Peyer's patch (tissue), 4 donors: Measurements from ENCODE around the gene ULK3. TPM values are rescaled to one million over a fixed set of nuclear protein-coding genes. Genes with fewer than 3 reads are reported as not detected.
A peak's percentile ranks its signal among the peaks of the same experiment; 100 is the strongest.

Source experiments
- DNase-seq, 3 donors: peaks; one replicate each; pipeline ENCODE4 v3.0.0-alpha.2; 2017 to 2019
- H3K27ac ChIP-seq, 4 donors: fragments of 200-600 bp; sonication (generic); one replicate each; pipeline ENCODE4 v1.5.1; 2016 to 2019
- H3K27me3 ChIP-seq, 2 donors: fragments of 200-600 bp; sonication (generic); one replicate each; pipeline ENCODE4 v1.5.1; 2019
- H3K36me3 ChIP-seq, 3 donors: fragments of 200-600 bp; sonication (generic); one replicate each; pipeline ENCODE4 v1.5.1; 2016 to 2019
- H3K4me1 ChIP-seq, 4 donors: fragments of 200-600 bp; sonication (generic); one replicate each; pipeline ENCODE4 v1.5.1; 2016 to 2019
- H3K4me3 ChIP-seq, 4 donors: fragments of 200-600 bp; sonication (generic); 1 replicate in 3 of 4; 2 replicates in 1 of 4; pipeline ENCODE4 v1.5.1; 2016 to 2019; ENCODE audit warnings: mild to moderate bottlenecking in 1 of 4
- H3K9me3 ChIP-seq, 4 donors: fragments of 200-600 bp; sonication (generic); one replicate each; pipeline ENCODE4 v1.5.1; 2016 to 2019; ENCODE audit warnings: mild to moderate bottlenecking in 1 of 4
- POLR2A ChIP-seq, 2 donors: fragments of 450-650 bp; IDR thresholded peaks; one replicate each; pipeline ENCODE4 v1.5.1; 2017; ENCODE audit warnings: antibody characterized with exemption in 2 of 2, mild to moderate bottlenecking in 2 of 2, moderate library complexity in 2 of 2
- total RNA-seq, 4 donors: library from RNA; depleted of rRNA; stranded (reverse); fragments of >200 nt; gene quantifications; one replicate each; pipeline ENCODE4 v1.1.0, GENCODE V29; 2016
- TF ChIP-seq, protein P1 (sequence below), 6 experiments: fragments of 450-650 bp in 4 of 6; fragments of 200-600 bp in 2 of 6; sonication (generic) in 1 of 6; IDR thresholded peaks; one replicate each; pipeline ENCODE4 v1.5.1; 2017 to 2019; ENCODE audit warnings: antibody characterized with exemption in 6 of 6, mild to moderate bottlenecking in 3 of 6, moderate library complexity in 1 of 6

The ULK3 gene
- total RNA-seq, 4 donors from 2014 or later, result 194 to 508 (median 288) TPM

DNA sequence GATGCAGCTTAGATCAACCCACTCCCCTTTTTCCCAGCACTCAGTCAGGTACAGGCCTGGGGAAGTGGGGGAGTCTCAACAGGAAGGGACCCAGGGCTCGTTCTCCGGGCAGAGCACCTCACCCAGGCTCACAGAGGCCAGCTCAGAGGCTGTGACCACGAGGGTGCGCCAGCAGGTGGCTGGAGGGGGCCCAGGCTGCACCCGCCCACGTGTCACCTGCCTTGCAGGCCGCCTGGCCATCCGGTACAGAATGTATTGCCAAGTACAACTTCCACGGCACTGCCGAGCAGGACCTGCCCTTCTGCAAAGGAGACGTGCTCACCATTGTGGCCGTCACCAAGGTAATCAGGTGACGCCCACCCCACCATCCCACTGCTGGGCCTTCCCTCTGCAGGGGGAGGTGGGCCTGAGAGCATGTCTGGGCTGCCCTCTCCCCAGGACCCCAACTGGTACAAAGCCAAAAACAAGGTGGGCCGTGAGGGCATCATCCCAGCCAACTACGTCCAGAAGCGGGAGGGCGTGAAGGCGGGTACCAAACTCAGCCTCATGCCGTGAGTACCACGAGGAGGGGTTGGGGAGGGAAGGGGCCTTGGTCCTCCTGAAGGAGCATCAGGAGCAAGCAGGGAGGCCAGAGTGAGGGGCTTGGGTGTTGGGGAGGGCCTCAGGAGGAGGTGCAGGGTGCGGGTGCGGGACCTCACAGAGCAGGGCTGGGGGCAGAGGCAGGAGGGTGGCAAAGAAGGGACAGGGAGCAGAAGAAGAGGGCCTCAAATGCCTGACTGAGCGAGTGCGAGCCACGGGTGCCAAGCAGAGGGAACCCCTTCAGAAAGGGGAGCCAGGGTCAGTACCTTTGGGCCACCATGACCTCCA is 44.3 kb downstream of the ULK3 start:
- Histone ChIP-seq H3K4me3 (peak overlapping the region in 1 of 4 donors; percentile 12), H3K36me3 (peaks cover 0 to 48% (median 0%) of the 10 kb centered on the region in 3 donors), H3K27me3 (no peaks in the 10 kb centered on the region), H3K9me3 (no peaks in the 10 kb centered on the region), H3K27ac (peak overlapping the region in 3 of 4 donors; percentile 71 to 97 (median 76)), H3K4me1 (peaks cover 4 to 48% (median 39%) of the 10 kb centered on the region in 4 donors)
- DNase-seq, result peak; percentile 74 to 91 (median 86)
- TF ChIP-seq POLR2A (IDR thresholded peaks at IDR 0.05), result no peak
- TF ChIP-seq, protein P1, sequence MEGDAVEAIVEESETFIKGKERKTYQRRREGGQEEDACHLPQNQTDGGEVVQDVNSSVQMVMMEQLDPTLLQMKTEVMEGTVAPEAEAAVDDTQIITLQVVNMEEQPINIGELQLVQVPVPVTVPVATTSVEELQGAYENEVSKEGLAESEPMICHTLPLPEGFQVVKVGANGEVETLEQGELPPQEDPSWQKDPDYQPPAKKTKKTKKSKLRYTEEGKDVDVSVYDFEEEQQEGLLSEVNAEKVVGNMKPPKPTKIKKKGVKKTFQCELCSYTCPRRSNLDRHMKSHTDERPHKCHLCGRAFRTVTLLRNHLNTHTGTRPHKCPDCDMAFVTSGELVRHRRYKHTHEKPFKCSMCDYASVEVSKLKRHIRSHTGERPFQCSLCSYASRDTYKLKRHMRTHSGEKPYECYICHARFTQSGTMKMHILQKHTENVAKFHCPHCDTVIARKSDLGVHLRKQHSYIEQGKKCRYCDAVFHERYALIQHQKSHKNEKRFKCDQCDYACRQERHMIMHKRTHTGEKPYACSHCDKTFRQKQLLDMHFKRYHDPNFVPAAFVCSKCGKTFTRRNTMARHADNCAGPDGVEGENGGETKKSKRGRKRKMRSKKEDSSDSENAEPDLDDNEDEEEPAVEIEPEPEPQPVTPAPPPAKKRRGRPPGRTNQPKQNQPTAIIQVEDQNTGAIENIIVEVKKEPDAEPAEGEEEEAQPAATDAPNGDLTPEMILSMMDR (IDR thresholded peaks at IDR 0.05), result peak in 4 of 6 experiments; percentile 27 to 50 (median 38)

DNA sequence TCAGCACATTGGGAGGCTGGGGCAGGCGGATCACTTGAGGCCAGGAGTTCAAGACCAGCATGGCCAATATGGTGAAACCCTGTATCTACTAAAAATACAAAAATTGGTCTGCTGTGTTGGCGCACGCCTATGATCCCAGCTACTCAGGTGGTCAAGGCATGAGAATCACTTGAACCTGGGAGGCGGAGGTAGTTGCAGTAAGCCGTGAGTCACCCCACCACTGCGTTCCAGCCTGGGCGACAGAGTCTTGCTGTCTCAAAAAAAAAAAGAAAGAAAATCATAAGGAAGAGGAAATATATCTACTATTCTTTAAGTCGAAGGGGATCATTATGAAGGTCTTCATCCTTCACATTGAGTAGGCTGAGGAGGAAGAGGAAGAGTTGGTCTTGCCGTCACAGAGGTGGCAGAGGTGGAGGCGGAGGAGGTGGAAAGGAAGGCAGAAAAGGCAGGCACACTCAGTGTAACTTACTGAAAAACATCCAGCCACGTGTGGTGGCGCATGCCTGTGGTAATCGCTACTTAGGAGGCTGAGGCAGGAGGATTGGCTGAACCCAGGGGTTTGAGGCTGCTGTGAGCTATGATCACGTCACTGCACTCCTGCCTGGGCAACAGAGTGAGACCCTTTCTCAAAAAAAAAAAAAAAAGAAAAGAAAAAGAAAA is 46.9 kb downstream of the ULK3 start:
- peak in 1 of 3 donors; percentile 42 for DNase-seq
- H3K4me1 ChIP-seq, result peaks cover 4 to 73% (median 62%) of the 10 kb centered on the region in 4 donors

DNA sequence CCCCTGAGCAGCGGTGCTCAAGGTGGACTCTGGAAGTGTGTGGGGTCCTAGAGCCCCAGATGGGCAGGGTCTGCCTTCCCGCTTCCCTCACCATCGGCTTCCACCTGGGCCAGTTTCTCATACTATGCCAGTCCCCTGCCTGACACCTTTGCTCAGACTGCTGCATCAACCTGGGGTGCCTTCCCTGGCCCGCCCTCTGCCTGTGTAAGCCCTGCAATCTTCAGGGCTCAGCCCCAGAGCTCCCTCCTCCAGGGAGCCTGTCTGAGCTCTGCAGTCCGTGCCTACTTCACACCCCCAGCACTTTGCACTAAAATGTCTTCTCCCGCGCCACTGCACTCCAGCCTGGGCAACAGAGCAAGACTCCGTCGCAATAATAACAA is 48.0 kb downstream of the ULK3 start:
- Histone ChIP-seq H3K36me3 (peaks cover 0 to 16% (median 0%) of the 10 kb centered on the region in 3 donors), H3K4me3 (no peak overlapping the region), H3K9me3 (no peaks in the 10 kb centered on the region), H3K27ac (peak overlapping the region in 2 of 4 donors; percentile 35 to 97), H3K4me1 (peaks cover 12 to 74% (median 64%) of the 10 kb centered on the region in 4 donors), H3K27me3 (no peaks in the 10 kb centered on the region)
- TF ChIP-seq POLR2A (IDR thresholded peaks at IDR 0.05), result no peak
- TF ChIP-seq, protein P1 (IDR thresholded peaks at IDR 0.05), result no peak
- DNase-seq, result no peak

More for the DNA sequence above, 46.9 kb downstream of the ULK3 start:
- TF ChIP-seq, protein P1 (IDR thresholded peaks at IDR 0.05), result no peak
- no peak for TF ChIP-seq POLR2A (IDR thresholded peaks at IDR 0.05)
- H3K27me3 ChIP-seq, result no peaks in the 10 kb centered on the region
- H3K27ac ChIP-seq, result peak overlapping the region in 1 of 4 donors; percentile 97
- peaks cover 0 to 23% (median 0%) of the 10 kb centered on the region in 3 donors for H3K36me3 ChIP-seq
- H3K9me3 ChIP-seq, result no peaks in the 10 kb centered on the region
- H3K4me3 ChIP-seq, result no peak overlapping the region

DNA sequence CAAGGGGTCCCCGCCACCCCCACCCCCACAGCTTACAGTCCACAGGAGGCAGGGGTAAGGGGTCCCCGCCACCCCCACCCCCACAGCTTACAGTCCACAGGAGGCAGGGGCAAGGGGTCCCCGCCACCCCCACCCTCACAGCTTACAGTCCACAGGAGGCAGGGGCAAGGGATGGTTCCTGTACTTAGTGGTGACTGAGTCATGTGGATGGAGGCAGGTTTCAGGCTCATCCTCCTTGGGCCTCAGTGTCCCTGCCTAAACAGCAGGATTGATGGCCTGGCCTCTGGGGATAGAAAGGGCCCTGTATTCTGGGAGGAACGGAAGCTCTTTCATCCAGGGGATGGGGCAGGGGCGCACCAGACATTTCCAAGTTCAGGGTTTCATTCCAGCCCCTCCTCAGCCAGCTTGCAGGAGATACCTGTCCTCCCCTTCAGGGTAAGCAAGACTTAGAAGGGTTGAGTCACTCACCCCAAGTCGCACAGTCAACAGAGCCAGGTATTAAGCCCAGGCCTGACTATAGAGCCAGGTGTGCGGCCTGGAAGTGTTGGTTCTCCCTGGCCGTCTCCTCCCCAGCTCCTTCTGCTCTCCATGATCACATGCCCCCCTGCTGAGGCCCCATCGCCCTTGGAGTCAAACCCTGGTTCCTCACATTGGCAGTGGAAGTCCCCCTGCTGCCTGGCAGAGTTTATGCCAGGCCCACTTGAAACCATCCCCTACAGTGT is 48.5 kb downstream of the ULK3 start:
- no peak overlapping the region for H3K4me3 ChIP-seq
- H3K27ac ChIP-seq, result peak overlapping the region in 2 of 4 donors; percentile 35 to 97
- no peaks in the 10 kb centered on the region for H3K27me3 ChIP-seq
- peaks cover 0 to 10% (median 0%) of the 10 kb centered on the region in 3 donors for H3K36me3 ChIP-seq
- peaks cover 13 to 74% (median 63%) of the 10 kb centered on the region in 4 donors for H3K4me1 ChIP-seq
- H3K9me3 ChIP-seq, result no peaks in the 10 kb centered on the region
- no peak for DNase-seq
- TF ChIP-seq, protein P1 (IDR thresholded peaks at IDR 0.05), result no peak
- TF ChIP-seq POLR2A (IDR thresholded peaks at IDR 0.05), result no peak
